ENCODE measurements around the gene CLCN5. TPM values are rescaled to one million over a fixed set of nuclear protein-coding genes. Genes with fewer than 3 reads are reported as not detected.

The CLCN5 gene
- total RNA-seq, 1 experiment from 2014 or later = 23.6 TPM

DNA sequence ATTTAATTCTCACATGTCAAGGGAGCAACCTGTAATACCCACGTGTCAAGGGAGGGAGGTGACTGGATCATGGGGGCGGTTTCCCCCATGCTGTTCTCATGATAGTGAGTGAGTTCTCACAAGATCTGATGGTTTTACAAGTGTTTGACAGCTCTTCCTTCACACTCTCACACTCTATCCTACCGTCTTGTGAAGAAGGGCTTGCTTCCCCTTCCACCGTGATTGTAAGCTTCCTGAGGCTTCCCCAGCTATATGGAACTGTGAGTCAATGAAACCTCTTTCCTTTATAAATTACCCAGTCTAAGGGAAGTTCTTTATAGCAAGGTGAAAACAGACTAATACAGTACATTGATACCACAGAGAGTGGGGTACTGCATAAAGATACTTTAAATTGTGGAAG is 25.4 kb upstream of the CLCN5 start:
- no TSS peak for BruUV-seq (replicated peaks)
- H3K4me1 ChIP-seq (ENCODE audit: control insufficient read depth, insufficient read depth, low read length) = no peaks in the 10 kb centered on the region
- no peak overlapping the region for H3K27ac ChIP-seq (ENCODE audit: low read length)
- intact Hi-C loops (cut with micrococcal nuclease; ENCODE audit: unreplicated experiment) = no loop called here
- H3K27me3 ChIP-seq (ENCODE audit: control insufficient read depth, insufficient read depth, low read length) = no peaks in the 10 kb centered on the region; the same call in 1 of the 2 replicates
- ATAC-seq = no peak
- TF ChIP-seq CTCF (IDR thresholded peaks at IDR 0.05) = no peak
- TF ChIP-seq TCF7L2 (IDR thresholded peaks at IDR 0.05; ENCODE audit: low read depth, low read length) = no peak
- TF ChIP-seq, protein P1, sequence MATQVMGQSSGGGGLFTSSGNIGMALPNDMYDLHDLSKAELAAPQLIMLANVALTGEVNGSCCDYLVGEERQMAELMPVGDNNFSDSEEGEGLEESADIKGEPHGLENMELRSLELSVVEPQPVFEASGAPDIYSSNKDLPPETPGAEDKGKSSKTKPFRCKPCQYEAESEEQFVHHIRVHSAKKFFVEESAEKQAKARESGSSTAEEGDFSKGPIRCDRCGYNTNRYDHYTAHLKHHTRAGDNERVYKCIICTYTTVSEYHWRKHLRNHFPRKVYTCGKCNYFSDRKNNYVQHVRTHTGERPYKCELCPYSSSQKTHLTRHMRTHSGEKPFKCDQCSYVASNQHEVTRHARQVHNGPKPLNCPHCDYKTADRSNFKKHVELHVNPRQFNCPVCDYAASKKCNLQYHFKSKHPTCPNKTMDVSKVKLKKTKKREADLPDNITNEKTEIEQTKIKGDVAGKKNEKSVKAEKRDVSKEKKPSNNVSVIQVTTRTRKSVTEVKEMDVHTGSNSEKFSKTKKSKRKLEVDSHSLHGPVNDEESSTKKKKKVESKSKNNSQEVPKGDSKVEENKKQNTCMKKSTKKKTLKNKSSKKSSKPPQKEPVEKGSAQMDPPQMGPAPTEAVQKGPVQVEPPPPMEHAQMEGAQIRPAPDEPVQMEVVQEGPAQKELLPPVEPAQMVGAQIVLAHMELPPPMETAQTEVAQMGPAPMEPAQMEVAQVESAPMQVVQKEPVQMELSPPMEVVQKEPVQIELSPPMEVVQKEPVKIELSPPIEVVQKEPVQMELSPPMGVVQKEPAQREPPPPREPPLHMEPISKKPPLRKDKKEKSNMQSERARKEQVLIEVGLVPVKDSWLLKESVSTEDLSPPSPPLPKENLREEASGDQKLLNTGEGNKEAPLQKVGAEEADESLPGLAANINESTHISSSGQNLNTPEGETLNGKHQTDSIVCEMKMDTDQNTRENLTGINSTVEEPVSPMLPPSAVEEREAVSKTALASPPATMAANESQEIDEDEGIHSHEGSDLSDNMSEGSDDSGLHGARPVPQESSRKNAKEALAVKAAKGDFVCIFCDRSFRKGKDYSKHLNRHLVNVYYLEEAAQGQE (IDR thresholded peaks at IDR 0.05; ENCODE audit: insufficient read depth in 1 of 2, low read depth in 2 of 2, low read length in 1 of 2) = no peak
- no peak for TF ChIP-seq SIN3A (IDR thresholded peaks at IDR 0.05; ENCODE audit: borderline replicate concordance, insufficient read depth, low read depth, low read length)
- TF ChIP-seq POLR2AphosphoS5 (IDR thresholded peaks at IDR 0.05; ENCODE audit: low read depth, low read length) = no peak
- in situ Hi-C loops (cut with HindIII; ENCODE audit: low pct_unique_long_range_greater_than_20kb, low sequenced_read_pairs) = no loop called here
- H3K9me3 ChIP-seq (ENCODE audit: control insufficient read depth, insufficient read depth, low read depth, low read length) = no peaks in the 10 kb centered on the region
- DNase-seq (ENCODE audit: low read depth, low spot score) = no peak
- ChIA-PET CTCF (no interaction called here), POLR2A (interaction anchor here (0.6 kb wide), 1 partner anchor 9 kb away, joined by 3 read pairs; no protein-coding TSS in a partner anchor)
- no peak overlapping the region for H3K4me3 ChIP-seq (ENCODE audit: low read depth in 2 of 2, low read length in 2 of 2)
- H3K36me3 ChIP-seq (ENCODE audit: control insufficient read depth, insufficient read depth, low read length) = no peaks in the 10 kb centered on the region

DNA sequence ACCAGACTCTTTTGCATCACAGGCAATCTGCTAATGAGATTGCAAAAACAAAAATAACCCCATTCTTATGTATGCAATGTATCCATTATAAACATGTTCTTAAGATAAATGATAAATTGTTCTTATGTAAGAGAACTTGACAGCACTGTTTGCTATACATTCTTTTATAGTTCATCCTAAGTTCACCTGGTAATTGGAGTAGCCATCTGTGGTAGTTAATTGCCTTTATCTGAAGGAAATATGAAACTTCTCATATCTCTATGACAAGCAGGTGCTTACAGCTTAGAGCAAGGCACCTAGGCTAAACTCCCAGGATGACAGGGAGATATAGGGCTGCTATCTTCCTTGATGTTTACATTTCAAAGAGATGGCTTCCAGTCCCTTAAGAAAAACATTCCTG is 21.3 kb upstream of the CLCN5 start:
- no peak overlapping the region for H3K27ac ChIP-seq (ENCODE audit: low read length)
- no peaks in the 10 kb centered on the region for H3K4me1 ChIP-seq (ENCODE audit: control insufficient read depth, insufficient read depth, low read length)
- no peak for ATAC-seq
- TF ChIP-seq TCF7L2 (IDR thresholded peaks at IDR 0.05; ENCODE audit: low read depth, low read length) (no peak), SIN3A (IDR thresholded peaks at IDR 0.05; ENCODE audit: borderline replicate concordance, insufficient read depth, low read depth, low read length) (no peak), CTCF (IDR thresholded peaks at IDR 0.05) (no peak), POLR2AphosphoS5 (IDR thresholded peaks at IDR 0.05; ENCODE audit: low read depth, low read length) (no peak)
- TF ChIP-seq, protein P1 (IDR thresholded peaks at IDR 0.05; ENCODE audit: insufficient read depth in 1 of 2, low read depth in 2 of 2, low read length in 1 of 2) = no peak
- intact Hi-C loops (cut with micrococcal nuclease; ENCODE audit: unreplicated experiment) = no loop called here
- CTCF ChIA-PET = no interaction called here
- in situ Hi-C loops (cut with HindIII; ENCODE audit: low pct_unique_long_range_greater_than_20kb, low sequenced_read_pairs) = no loop called here
- H3K4me3 ChIP-seq (ENCODE audit: low read depth in 2 of 2, low read length in 2 of 2) = no peak overlapping the region
- H3K9me3 ChIP-seq (ENCODE audit: control insufficient read depth, insufficient read depth, low read depth, low read length) = no peaks in the 10 kb centered on the region
- no peaks in the 10 kb centered on the region for H3K36me3 ChIP-seq (ENCODE audit: control insufficient read depth, insufficient read depth, low read length)
- no TSS peak for BruUV-seq (replicated peaks)
- no peaks in the 10 kb centered on the region; the same call in 1 of the 2 replicates for H3K27me3 ChIP-seq (ENCODE audit: control insufficient read depth, insufficient read depth, low read length)
- POLR2A ChIA-PET = no interaction called here
- no peak for DNase-seq (ENCODE audit: low read depth, low spot score)
